CD4-positive, alpha-beta T cell treated with Interleukin-15 for 4 hours (primary cell): Measurements from ENCODE around the gene AFG1L.
"Not testable (repeated sequence)": the region's sequence is repeated elsewhere in the genome, so short reads cannot be mapped to it uniquely, and the experiment has no call there.

Source experiments
- DNase-seq: peaks from one replicate; pipeline ENCODE4 v3.0.0-alpha.2; 2020; ENCODE audit warnings: low spot score

The AFG1L gene

GRCh38 chr6:108288742-108289141, 6.1 kb upstream of the AFG1L start:
- DNase-seq: no peak

GRCh38 chr6:108291091-108291490, 3.8 kb upstream of the AFG1L start:
- DNase-seq: no peak

- not testable (repeated sequence) for DNase-seq
These were observed 2.3 kb upstream of the AFG1L start for GRCh38 chr6:108292561-108292960.

- DNase-seq: no peak
These were observed 1.1 kb upstream of the AFG1L start for GRCh38 chr6:108293527-108294296.

GRCh38 chr6:108294297-108294726, 542 bp upstream of the AFG1L start:
- no peak for DNase-seq

DNA sequence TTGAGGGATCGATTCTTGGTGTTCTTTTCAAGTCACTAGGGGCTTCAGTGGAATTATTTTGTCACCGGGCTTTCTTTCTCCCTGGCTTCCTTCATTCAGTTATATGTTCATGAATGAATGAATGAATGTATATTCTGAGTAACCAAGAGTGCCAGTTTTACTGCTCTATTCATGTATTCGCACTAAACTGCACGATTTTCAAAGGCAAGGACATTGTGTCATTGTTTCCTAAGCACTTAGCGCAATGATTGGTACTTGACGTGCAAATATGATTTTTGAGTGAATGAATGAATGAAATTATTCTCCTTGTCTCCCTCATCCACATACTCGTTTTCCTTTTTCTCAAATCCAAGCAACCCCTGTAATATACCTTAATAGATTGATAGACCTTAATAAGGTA, 822 bp downstream of the AFG1L start:
- no peak for DNase-seq

GRCh38 chr6:108302386-108302785, 7.5 kb downstream of the AFG1L start:
- no peak for DNase-seq

GRCh38 chr6:108304646-108305045, 9.8 kb downstream of the AFG1L start:
- no peak for DNase-seq

GRCh38 chr6:108308641-108309040, 13.8 kb downstream of the AFG1L start:
- not testable (repeated sequence) for DNase-seq

- DNase-seq: no peak
These were observed 15.0 kb downstream of the AFG1L start for GRCh38 chr6:108309844-108310243.

DNA sequence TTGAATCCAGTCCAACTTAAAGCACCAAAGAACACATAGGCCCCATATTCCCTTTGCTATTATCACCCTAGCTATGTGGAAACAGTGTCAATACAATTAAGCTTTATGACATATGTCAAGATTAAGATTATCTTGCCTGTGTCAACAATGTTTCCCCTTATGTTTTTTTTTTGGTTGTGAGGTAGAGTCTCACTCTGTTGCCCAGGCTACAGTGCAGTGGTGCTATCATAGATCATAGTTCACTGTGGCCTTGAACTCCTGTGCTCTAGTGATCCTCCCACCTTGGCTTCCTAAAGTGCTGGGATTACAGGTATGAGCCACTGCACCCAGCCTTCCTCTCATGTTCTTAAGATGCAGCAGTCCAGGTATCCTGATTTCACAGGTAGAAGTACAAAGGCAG, 17.8 kb downstream of the AFG1L start:
- DNase-seq: no peak

DNA sequence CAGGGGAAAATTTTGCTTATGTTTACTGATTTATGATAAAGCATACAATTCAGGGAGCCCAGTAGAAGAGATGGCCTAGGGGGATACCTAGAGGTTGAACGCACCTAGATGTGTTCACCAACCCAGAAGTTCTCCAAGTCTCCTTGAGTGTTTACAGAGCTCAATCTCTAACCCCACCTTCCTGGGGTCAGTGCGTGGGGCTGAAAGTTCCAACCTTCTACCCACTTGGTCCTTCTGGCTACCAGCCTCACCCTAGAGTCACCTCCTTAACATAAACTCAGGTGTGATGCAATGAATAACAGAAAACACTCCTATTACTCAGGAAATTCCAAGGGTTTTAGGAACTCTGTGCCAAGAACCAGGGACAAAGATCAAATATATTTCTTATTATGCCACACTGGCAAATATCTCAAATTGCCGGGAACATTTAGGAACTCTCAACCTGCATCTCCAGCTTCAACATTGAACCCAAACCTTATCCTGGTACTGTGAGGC, 26.4 kb downstream of the AFG1L start:
- DNase-seq: no peak

- no peak for DNase-seq
These were observed 27.9 kb downstream of the AFG1L start for GRCh38 chr6:108322728-108323127.

- DNase-seq: no peak
These were observed 29.0 kb downstream of the AFG1L start for GRCh38 chr6:108323710-108324466.

DNA sequence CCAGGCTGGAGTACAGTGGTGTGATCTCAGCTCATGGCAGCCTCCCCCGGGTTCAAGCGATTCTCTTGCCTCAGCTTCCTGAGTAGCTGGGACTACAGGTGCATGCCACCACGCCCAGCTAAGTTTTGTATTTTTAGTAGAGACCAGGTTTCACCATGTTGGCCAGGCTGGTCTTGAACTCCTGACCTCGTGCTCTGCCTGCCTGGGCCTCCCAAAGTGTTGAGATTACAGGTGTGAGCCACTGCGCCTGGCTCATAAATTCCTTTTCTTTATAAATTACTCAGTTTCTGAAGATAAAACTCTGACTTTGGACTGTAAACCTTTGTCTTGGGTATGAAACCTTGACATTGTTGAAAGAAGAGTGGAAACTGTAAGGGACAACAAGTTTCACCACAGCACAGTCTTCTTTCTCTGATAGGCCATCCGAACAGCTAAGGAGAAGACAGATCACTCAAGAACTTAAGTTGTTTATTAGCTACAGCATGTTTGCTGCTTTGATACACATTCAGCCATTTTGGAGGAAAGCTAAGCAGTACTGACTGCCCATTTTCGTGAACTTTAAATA, 35.4 kb downstream of the AFG1L start:
- DNase-seq: not testable (repeated sequence)

- no peak for DNase-seq
These were observed 36.0 kb downstream of the AFG1L start for GRCh38 chr6:108330806-108331205.

GRCh38 chr6:108331982-108332381, 37.1 kb downstream of the AFG1L start:
- DNase-seq: no peak

- DNase-seq: no peak
These were observed 42.1 kb downstream of the AFG1L start for GRCh38 chr6:108336971-108337370.

- no peak for DNase-seq
These were observed 42.9 kb downstream of the AFG1L start for GRCh38 chr6:108337721-108338120.

- DNase-seq: no peak
These were observed 46.5 kb downstream of the AFG1L start for GRCh38 chr6:108341372-108341771.

- no peak for DNase-seq
These were observed 49.0 kb downstream of the AFG1L start for GRCh38 chr6:108343894-108344293.

GRCh38 chr6:108348655-108349349, 53.9 kb downstream of the AFG1L start:
- DNase-seq: no peak
